GM21381 (cell line): ENCODE measurements around the gene PDGFA.

Source experiments
- ATAC-seq: cut with Tn5 transposase; IDR thresholded peaks from one replicate; pipeline ENCODE4 v1.9.1; 2021; ENCODE audit warnings: mild to moderate bottlenecking, moderate library complexity; ENCODE audit not compliant: unreplicated experiment

PDGFA gene

DNA sequence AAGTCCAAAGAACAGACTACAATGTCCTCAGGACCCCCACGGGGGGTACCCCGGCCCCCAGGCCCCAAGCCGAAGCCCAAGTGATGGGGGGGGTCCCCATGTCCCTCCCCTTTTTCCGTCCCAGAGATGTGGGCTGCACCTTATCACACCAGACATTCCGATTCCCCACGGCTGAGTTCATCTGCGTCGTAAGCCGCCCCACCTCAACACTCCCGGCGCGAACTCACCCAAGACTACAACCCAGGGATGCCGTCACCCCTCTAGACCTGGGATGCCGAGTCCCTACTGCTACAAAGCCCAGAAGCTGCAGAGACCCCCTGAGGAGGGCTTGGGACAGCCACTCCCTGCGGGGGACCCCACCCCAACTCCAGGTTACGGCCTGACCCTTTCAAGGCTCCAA lies 14.5 kb downstream of the PDGFA start:
- ATAC-seq, result no peak

DNA sequence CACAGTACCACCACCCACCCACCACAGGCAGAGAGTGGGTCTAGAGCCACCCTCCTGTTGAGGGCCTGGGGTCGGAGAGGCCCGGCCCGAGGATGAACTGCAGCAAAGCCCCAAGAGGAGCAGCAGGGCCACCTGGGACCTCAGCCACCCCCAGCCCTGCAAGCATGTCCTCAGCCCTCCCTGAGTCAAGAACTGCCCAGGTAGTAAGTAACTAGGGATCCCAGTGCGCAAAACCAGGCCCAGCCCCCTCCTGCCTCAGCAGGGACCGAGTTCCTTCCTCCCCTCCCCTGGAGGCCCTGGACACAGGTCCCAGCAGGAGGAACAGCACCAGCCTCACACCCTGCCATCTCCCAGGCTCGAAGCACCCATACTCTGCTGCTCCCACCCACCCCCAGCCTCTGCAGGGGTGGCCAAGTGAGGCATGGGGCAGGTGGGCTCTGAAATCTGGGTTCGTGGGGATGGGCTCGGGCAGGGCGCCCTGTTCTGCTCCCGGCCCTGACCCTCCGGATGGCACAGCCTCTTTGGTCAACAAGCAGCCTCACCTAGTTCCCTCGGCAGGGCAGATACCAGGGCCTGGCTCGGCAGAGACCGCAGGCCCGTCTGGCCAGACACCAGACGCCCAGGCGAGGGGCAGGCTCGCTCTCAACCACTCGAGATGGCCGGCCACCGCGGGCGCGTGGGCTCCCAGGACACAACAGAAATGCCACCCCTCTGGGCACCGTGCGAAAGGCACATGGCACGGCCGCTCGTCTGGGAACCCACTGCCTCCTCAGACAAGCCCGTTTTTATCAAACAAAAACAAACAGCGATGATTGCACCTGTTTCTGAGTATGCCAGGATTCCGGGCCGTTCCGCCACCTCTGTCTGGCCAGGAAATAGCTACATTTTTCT lies 15.2 kb downstream of the PDGFA start:
- ATAC-seq, result no peak

DNA sequence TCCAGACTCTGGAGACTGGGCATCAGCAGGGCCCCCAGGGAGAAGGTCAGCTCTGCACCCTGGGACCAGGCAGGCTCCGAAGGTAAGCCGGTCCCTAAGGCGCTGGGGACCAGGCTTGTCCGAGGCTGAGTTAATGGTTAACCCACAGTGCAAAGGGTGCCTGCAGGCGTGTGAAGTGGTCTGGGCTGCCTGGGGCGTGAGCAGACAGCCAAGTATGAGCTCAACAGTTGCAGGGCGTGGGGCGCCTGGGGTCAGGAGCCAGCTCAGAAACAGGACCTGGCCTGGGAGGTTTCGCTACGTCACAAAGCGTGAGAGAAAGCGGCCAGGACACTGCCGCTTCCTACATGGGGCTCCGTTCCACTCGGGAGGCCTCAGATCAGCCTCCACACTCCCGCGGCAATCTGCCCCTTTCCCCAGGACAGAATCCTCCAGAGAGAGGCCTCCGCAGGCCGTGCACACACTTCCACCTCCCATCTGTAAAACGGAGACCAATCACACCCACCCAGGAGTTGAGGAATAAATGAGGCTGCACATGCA lies 16.0 kb downstream of the PDGFA start:
- ATAC-seq, result no peak

DNA sequence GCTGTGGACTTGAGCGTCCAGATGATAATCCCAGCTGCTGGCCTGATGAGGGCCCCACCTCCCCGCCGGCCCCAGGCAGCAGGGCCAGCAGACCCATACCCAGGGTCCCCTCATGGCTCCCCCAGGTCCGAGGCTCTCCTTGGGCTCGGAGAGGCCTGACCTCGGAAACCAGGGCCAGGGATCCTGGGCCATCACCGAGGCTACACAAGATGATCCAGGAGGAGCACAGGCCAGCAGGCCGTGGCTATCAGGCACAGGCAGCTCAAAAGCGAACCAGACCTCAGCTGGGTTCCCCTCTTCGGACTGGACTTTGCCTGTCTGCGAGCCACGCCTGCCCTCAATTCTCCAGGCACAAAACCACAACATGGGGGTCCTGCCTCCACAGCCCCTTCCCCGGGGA lies 17.4 kb downstream of the PDGFA start:
- ATAC-seq, result no peak

DNA sequence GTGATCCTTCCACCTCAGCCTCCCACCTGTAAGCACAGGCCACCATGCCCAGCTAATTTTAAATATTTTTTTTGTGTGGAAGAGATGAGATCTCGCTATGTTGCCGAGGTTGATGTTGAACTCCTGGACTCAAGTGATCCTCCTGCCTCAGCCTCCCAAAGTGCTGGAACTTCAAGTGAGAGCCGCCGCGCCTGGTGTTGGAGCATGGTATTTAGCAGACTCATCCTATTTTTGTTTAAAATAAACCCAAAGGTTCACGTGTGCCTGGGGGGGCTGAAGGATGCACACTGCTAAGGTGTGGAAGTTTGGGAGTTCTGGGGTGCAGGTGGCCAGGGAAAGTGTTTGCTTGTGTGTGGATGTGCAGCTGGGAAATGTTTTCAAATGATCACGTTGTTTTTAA lies 18.1 kb downstream of the PDGFA start:
- ATAC-seq, result no peak

DNA sequence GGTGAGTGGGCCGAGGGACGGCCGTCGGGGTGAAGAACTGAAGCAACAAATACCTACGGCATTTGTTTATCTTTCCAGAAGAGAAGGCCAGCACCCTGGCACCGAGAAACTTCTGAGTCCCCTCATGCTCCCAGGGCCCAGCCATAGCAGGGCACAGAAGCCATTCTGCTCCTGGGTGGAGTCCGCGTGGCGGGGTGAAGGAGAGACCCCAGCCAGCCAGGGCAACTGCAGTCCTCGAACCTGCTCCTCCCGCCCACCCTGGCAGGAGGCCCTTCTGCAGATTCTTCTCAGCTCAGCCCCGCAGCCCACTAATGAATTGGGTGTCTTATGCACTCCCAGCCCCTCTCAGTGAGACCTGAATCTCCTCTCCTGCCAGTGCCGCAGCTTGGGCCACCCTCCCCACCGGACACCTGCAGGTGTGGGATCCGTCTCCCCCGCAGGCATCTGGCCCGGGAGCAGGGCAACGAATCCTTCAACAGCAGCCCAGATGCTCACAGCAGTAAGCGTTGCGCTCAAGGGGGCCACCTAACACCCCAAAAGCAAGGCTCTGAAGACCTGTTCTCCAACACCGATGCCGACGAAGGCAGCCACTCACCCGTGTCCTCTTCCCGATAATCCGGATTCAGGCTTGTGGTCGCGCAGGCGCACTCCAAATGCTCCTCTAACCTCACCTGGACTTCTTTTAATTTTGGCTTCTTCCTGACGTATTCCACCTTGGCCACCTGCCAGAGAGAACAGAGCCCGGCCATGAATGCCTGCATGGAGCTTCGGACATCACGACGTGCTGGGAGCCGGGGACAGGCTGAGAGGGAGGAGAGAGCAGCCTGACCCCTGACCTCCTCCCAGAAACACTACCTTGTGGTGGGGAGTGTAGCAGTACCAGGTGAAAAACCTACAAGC lies 18.9 kb downstream of the PDGFA start:
- ATAC-seq, result no peak

DNA sequence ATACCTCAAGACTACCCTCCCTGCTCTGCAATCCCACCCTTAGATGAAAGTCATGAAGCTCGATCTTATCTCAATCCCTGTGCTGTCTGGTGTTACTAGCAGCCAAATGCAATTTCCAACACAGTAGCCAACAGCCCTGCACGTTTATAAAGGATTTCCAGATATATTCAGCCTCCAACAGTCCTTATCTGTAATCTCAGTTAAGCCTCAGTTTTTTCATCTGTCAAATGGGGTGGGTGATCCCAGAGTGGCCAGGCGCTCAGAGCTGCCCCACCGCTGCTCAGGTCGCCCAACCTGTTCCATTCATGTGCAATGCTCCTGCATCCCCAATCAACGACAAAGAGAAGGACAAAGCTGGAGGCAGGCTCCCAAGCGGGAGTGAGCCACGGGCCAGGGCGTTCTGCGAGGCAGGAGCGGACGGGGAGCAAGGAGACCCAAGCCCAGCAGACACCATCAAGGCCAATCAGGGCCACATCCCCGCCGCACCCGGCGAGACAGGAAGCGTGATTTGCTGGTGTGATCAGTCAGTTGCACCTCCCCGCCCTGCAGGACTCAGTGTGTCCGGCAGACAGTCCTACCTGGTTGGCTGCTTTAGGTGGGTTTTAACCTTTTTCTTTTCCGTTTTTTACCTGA lies 19.7 kb downstream of the PDGFA start:
- ATAC-seq, result no peak

DNA sequence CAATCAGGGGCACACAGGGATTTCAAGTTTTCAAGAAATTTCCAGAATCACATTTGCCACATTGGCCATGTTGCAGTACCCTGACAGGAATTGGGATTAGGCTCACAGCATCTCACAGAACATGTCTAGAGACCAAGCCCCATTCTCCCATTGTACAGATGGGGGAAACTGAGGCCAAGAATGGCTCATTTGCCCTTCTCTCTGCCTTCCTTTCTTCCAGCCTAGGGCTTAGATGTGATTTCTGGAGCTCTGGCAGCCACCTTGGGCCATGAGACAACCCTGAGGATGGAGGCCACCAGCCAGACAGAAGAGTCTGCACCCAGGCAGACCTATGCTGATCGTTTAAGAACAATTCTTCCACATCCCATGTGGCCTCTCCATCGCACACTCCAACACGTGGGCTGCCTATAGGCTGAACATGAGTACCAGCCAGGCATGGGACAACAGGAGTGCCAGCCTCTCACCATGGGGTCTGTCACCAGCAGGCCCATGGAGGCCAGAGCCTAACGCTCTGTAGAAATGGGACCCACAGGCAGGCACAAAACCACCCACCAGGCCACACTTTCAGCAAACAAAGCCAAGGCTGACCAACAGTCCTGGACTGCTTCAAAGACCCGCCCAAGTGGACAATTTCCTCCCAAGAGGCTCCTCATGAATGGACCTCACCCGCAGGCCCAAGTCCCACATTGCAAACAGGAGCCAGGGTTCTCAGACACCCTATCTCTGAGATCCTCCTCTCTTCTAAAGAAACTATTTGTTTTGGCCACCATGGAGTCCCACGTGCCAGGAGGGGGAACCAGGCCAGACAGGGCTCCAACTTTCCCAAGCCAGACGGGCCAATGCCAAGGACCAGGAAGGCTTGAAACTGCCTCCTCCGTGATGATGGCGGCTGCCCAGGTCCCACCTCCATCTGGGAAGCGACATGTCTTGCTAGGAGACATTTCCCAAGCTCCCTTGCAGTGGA lies 20.7 kb downstream of the PDGFA start:
- no peak for ATAC-seq

DNA sequence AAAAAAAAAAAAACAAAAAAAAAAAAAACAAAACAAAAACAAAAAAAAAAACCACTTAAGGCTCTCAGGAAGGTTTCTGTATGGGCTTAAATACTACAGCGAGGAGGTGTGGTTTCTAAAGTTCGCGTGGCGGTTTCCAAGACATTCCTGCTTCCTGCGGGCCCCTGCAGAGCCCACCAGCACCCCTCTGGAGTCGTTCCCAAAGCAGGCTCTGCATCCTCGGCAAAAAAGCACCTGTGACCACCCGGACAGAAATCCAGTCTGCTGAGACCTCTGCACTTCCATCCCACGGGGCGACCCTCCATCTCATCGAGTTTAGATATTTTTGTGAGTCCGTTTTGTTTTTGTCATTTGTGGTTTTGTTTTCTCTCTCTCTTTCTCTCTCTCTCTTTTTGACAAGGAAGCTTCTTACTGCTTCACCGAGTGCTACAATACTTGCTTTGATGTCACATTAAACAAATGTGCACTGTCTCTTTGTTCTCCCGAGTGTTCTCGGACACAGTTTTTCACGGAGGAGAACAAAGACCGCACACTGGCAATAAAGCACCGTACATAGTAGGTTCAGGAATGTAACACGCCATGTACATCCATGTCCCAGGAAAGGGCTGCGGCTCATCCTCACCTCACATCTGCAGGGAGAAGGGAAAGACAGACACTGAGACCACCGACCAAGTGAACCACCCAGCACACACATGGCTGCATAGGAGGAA lies 21.5 kb downstream of the PDGFA start:
- no peak for ATAC-seq

DNA sequence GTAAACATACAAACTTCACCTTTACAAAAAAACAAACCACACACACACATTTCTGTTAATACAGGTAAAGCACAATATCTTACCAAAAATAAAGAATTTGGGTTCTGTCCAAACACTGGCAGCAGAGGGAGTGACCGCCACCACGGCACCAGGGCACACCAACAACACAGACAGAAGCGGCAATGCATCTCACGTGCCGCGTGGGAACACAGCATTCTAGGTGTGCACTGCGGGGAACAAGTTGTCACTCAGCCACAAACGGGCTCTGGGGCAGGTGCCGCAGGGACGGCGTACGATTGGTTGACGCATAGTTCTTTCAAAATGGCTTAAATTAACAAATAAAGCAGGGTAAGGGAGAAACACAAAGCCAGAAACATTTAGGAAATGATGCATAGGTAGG lies 22.3 kb downstream of the PDGFA start:
- ATAC-seq, result no peak

DNA sequence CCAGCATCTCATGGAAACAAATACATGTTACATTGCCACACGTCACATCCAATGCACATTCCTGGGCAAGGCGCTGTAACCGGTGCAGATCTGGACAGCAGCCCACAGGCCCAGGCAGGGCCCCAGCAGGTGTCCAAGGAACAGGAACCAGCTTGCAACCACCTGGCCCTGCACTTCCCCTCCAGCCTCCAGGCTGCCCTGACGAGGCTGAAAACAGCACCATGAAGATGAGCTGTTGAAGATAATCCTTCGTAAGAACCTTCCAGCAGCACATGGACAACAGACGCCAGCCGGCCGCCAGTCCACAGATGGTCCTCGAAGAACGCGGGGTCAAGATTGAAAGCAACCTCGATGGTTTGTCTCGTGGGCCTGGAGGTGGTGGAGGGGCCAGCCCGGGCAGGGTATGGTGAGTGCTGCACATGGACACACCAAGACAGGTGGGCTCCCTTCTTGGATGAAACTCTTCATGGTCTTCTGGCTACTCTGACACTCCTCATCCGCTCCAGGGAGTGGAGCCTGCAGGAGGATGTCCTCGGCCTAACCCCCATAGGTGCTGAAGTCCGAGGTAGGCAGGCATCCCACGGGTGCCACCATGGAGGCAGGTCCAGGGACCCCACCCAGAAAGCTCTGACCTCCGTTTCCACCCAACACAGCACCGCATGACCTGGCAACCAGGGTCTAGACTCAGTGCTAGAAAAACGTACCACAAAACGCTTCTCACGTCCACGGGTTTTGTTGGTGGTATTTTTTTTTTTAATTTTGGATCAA lies 22.9 kb downstream of the PDGFA start:
- ATAC-seq, result no peak

DNA sequence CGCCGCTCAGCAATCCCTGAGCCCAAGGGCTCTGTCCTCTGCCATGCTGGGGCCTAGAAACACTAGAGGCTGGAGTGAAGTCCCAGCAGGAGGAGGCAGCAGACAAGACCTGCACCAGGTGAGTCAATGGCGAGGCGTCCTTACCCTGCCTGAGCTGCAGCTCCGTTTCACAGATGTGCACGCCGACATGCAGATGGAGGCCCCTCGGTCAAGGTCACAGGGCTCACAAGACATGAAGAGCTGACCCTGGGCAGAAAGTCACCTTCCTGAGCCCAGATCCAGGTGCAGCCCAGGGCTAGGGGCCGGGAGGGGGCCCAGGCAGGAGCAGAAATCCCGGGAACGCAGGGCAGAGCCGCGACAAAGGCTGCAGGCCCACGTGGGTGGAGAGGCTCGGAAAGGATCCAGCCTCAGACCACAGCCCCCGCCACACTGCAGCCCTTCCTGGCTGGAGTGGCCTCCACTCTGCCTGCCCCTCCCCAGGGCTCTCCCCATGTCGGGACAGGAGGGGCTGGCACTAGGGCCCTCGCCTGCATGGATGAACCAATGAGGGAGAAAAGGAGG lies 23.8 kb downstream of the PDGFA start:
- ATAC-seq, result no peak

DNA sequence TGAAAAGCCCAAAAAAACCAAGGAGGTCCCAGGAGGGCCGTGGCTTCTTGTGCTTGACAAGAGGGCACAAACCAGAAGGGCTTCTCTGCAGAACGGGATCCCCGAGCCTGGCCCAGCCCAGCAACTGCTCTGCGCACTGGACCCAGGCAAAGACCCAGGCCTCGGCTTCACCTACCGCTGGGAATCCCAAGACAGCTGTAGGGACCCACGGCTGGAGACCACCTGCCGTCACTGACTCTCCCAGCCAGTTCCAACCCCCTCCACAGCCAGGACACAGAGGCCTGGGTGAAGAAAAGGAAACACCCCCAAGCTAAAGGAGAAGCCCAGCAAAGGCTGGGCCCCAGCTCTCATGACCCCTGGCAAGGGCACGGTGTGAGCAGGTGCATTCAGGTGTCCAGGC lies 24.3 kb downstream of the PDGFA start:
- ATAC-seq, result no peak

DNA sequence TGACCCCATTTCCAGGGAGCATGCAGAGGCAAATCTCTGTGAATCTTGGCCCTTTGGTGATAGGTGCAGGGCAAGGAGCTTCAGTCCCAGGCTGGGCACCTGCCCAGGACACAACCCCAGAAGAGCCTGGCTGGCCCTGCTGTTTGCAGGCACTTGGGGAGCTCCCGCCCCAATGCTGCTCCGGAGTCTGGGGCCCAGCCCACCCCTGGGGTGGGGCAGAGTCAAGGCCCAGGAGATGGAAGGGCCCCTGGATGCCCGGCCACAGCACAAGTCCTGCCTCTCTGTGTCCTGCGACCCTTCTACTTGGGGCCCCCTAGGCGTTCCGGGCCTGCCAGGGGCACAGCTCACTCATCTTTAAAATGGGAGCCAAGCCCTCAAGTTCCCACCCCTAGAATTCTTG lies 24.7 kb downstream of the PDGFA start:
- ATAC-seq, result no peak

DNA sequence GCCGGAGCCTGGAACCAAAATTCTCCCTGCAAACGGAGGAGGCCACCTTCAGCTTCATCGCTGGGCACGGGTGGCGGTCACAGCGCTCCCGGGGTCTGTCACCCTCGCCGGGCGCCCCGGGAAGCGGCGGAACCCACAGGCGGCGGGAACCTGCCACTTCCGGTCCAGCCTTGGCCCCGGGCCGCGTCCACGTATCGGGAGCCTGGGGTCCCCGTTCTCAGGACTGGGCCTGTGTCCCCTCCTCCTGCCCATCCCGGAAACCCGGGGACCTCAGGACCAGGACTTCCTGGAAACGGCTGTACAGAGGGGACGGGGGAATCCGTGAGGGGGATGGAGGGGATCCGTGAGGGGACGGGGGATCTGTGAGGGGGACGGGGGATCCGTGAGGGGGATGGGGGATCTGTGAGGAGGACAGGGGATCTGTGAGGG lies 25.4 kb downstream of the PDGFA start:
- no peak for ATAC-seq

DNA sequence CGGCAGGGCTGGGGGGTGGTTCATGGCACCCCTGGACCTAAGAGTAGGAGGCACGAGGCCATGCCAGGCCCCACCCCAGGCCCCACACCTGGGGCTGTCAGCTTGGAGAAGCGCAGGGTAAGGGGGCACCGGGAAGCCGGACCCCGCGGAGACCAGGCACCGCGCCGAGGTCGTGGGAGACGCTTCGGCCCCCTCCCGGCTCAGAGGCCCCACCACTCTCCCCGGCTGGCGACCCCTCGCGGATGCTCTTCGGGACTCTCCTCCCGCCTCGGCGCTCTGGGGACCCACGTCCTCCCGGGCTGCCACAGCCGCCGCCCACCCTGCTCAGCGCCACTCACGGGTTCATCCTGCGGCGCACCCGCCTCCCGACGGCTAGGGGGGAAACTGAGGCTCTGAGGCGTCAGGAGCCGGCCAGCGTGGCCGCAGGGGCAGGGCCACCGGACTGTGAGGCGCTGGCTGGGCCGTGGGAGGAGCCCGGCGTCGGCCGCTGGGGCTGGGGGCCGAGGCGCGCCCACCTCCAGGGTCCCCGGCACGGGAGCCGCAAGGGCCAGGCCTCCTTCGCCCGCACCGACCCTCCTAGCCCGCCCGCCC lies 25.9 kb downstream of the PDGFA start:
- no peak for ATAC-seq

DNA sequence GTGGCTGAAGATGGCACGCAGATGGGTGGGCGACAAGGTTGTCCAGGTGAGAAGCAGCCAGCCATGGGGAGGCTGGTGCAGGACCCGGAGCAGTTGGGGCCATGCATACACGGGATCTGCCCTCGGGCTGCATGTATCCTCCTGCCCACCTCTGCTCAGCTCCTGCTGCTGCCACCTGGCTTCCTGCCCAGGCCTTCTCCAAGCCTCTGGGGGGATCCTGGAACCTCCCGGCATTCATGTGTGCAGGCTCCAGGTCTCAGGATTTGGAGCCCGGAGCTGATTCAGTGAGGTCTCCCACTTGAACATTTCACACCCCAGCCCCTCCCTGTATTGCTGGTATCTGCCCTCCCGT lies 27.0 kb downstream of the PDGFA start:
- no peak for ATAC-seq
